ENCODE results near the gene ABHD8. TPM values are rescaled to one million over a fixed set of nuclear protein-coding genes. Genes with fewer than 3 reads are reported as not detected.

Gene ABHD8
- total and polyA plus RNA-seq, 2 of the 13 experiments (the other 11 are each of a cell fraction or from before 2014, with no cell fraction given): 6.3 to 7.2 TPM

GRCh38 chr19:17303167-17303939 is at the start of gene ABHD8 (continued):
- TF ChIP-seq HOMEZ (CRISPR knock-in tag; IDR thresholded peaks at IDR 0.05; ENCODE audit: low read depth) (0 out of 2 replicates have a peak, but pooled peaks have one; percentile 34), GABPB1 (CRISPR knock-in tag; IDR thresholded peaks at IDR 0.05) (peak; percentile 74), ZNF317 (CRISPR knock-in tag; IDR thresholded peaks at IDR 0.05) (no peak), HNF4G (IDR thresholded peaks at IDR 0.05; ENCODE audit: borderline replicate concordance, low read depth, low read length) (no peak), HNF4G (CRISPR knock-in tag; IDR thresholded peaks at IDR 0.05; ENCODE audit: borderline replicate concordance, low read depth) (no peak; the same call in 1 of the 2 replicates), FOSL2 (CRISPR knock-in tag; IDR thresholded peaks at IDR 0.05) (0 out of 2 replicates have a peak, but pooled peaks have one; percentile 3), ZNF546 (CRISPR knock-in tag; conservative IDR thresholded peaks at IDR 0.05) (0 out of 2 replicates have a peak, but pooled peaks have one; percentile 55), ZSCAN30 (CRISPR knock-in tag; IDR thresholded peaks at IDR 0.05) (no peak), FOXP4 (CRISPR knock-in tag; IDR thresholded peaks at IDR 0.05) (peak; percentile 32; the same call in 1 of the 2 replicates), TEAD3 (CRISPR knock-in tag; optimal IDR thresholded peaks at IDR 0.05; ENCODE audit: borderline replicate concordance) (peak; percentile 36), ZNF274 (CRISPR knock-in tag; IDR thresholded peaks at IDR 0.05) (no peak), ASH2L (IDR thresholded peaks at IDR 0.05; ENCODE audit: insufficient read length, low read depth, low read length) (peak; percentile 41), RELA (CRISPR knock-in tag; IDR thresholded peaks at IDR 0.05) (no peak), CC2D1A (CRISPR knock-in tag; IDR thresholded peaks at IDR 0.05) (no peak)
- TF ChIP-seq, protein P1, sequence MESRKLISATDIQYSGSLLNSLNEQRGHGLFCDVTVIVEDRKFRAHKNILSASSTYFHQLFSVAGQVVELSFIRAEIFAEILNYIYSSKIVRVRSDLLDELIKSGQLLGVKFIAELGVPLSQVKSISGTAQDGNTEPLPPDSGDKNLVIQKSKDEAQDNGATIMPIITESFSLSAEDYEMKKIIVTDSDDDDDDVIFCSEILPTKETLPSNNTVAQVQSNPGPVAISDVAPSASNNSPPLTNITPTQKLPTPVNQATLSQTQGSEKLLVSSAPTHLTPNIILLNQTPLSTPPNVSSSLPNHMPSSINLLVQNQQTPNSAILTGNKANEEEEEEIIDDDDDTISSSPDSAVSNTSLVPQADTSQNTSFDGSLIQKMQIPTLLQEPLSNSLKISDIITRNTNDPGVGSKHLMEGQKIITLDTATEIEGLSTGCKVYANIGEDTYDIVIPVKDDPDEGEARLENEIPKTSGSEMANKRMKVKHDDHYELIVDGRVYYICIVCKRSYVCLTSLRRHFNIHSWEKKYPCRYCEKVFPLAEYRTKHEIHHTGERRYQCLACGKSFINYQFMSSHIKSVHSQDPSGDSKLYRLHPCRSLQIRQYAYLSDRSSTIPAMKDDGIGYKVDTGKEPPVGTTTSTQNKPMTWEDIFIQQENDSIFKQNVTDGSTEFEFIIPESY (CRISPR knock-in tag; IDR thresholded peaks at IDR 0.05): no peak
- TF ChIP-seq, protein P2, sequence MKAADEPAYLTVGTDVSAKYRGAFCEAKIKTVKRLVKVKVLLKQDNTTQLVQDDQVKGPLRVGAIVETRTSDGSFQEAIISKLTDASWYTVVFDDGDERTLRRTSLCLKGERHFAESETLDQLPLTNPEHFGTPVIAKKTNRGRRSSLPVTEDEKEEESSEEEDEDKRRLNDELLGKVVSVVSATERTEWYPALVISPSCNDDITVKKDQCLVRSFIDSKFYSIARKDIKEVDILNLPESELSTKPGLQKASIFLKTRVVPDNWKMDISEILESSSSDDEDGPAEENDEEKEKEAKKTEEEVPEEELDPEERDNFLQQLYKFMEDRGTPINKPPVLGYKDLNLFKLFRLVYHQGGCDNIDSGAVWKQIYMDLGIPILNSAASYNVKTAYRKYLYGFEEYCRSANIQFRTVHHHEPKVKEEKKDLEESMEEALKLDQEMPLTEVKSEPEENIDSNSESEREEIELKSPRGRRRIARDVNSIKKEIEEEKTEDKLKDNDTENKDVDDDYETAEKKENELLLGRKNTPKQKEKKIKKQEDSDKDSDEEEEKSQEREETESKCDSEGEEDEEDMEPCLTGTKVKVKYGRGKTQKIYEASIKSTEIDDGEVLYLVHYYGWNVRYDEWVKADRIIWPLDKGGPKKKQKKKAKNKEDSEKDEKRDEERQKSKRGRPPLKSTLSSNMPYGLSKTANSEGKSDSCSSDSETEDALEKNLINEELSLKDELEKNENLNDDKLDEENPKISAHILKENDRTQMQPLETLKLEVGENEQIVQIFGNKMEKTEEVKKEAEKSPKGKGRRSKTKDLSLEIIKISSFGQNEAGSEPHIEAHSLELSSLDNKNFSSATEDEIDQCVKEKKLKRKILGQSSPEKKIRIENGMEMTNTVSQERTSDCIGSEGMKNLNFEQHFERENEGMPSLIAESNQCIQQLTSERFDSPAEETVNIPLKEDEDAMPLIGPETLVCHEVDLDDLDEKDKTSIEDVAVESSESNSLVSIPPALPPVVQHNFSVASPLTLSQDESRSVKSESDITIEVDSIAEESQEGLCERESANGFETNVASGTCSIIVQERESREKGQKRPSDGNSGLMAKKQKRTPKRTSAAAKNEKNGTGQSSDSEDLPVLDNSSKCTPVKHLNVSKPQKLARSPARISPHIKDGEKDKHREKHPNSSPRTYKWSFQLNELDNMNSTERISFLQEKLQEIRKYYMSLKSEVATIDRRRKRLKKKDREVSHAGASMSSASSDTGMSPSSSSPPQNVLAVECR (CRISPR knock-in tag; IDR thresholded peaks at IDR 0.05; ENCODE audit: borderline replicate concordance): peak; percentile 82
- TF ChIP-seq, protein P3, sequence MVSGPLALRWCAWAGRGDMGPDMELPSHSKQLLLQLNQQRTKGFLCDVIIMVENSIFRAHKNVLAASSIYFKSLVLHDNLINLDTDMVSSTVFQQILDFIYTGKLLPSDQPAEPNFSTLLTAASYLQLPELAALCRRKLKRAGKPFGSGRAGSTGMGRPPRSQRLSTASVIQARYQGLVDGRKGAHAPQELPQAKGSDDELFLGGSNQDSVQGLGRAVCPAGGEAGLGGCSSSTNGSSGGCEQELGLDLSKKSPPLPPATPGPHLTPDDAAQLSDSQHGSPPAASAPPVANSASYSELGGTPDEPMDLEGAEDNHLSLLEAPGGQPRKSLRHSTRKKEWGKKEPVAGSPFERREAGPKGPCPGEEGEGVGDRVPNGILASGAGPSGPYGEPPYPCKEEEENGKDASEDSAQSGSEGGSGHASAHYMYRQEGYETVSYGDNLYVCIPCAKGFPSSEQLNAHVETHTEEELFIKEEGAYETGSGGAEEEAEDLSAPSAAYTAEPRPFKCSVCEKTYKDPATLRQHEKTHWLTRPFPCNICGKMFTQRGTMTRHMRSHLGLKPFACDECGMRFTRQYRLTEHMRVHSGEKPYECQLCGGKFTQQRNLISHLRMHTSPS (CRISPR knock-in tag; IDR thresholded peaks at IDR 0.05; ENCODE audit: low read depth): peak; percentile 61
